Measurements from ENCODE around the gene PSTPIP1. TPM values are rescaled to one million over a fixed set of nuclear protein-coding genes. Genes with fewer than 3 reads are reported as not detected.
A peak's percentile ranks its signal among the peaks of the same experiment; 100 is the strongest.

Gene PSTPIP1
- total and polyA plus RNA-seq, 10 of the 15 experiments (the other 5 are each of a cell fraction or from before 2014, with no cell fraction given) = 0.50 to 29.3 (median 14.5) TPM

DNA sequence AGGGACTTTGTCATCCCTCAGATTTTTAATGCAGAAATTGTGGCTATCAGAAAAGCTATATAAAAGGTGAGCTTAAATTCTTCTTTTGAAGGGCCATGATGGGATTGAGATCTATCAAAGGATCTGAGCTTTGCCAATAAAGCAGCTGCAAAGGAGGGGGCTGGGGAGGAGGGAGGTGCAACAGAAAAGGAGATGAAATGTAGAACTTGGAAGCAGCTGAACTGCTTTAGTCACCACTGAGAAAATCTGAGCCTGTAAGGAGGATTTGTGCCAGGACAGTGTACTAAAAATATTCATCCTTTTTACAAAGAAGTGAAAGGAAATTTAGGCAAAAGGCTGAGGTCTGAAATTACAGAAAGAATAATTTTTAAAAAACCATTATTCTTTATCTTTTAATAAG, 65.6 kb downstream of the PSTPIP1 start:
- CTCF ChIA-PET = interaction anchor here (0.8 to 3.6 kb wide), 7 partner anchors 8 to 483 kb away, joined by 3 to 13 read pairs (median 7); no protein-coding TSS in a partner anchor
- ATAC-seq = no peak
- no peak overlapping the region for H2AFZ ChIP-seq (ENCODE audit: control insufficient read depth, low read depth, low read length)
- H3K9ac ChIP-seq (ENCODE audit: control insufficient read depth, insufficient read depth, low read length) = no peak overlapping the region
- DNase-seq (ENCODE audit: low read depth, low spot score) = no peak
- H3K4me1 ChIP-seq (ENCODE audit: control insufficient read depth, insufficient read depth, low read length) = peaks cover 12% of the 10 kb centered on the region
- POLR2A ChIA-PET = no interaction called here
- SMC1A ChIA-PET (ENCODE audit: uncharacterized antibody, unreplicated experiment) = interaction anchor here (0.8 to 2.8 kb wide), 7 partner anchors 10 to 87 kb away, joined by 3 to 22 read pairs (median 4); no protein-coding TSS in a partner anchor
- peak overlapping the region; percentile 83 for H3K4me2 ChIP-seq (ENCODE audit: control insufficient read depth, insufficient read depth)
- no peaks in the 10 kb centered on the region for H3K27me3 ChIP-seq (replicated peaks in 1 of 2; ENCODE audit: control insufficient read depth in 2 of 2, insufficient read depth in 2 of 2, low read length in 1 of 2)
- intact Hi-C loops (cut with micrococcal nuclease; ENCODE audit: unreplicated experiment) = no loop called here
- H4K20me1 ChIP-seq (ENCODE audit: control insufficient read depth, insufficient read depth) = no peaks in the 10 kb centered on the region
- no TSS peak for BruUV-seq (replicated peaks)
- H3K4me3 ChIP-seq = peak overlapping the region; percentile 50
- peak overlapping the region; percentile 55 for H3K27ac ChIP-seq (ENCODE audit: control insufficient read depth, insufficient read depth)
- no peaks in the 10 kb centered on the region for H3K9me3 ChIP-seq (replicated peaks; ENCODE audit: control insufficient read depth, insufficient read depth, low read length)
- RAD21 ChIA-PET (ENCODE audit: unreplicated experiment) = interaction anchor here (0.9 to 1.8 kb wide), 5 partner anchors 27 to 483 kb away, joined by 3 to 5 read pairs (median 4); no protein-coding TSS in a partner anchor
- TF ChIP-seq POU2F2 (IDR thresholded peaks at IDR 0.05; ENCODE audit: borderline replicate concordance, low read depth, low read length) (no peak), PML (IDR thresholded peaks at IDR 0.05; ENCODE audit: low read length) (no peak), HSF1 (IDR thresholded peaks at IDR 0.05; ENCODE audit: low read depth, low read length) (no peak), MLLT1 (IDR thresholded peaks at IDR 0.05) (no peak), MYC (IDR thresholded peaks at IDR 0.05; ENCODE audit: insufficient read depth, insufficient read length, insufficient replicate concordance, low read length, severe bottlenecking) (no peak), E2F4 (IDR thresholded peaks at IDR 0.05; ENCODE audit: low read depth, low read length) (no peak), ZNF207 (IDR thresholded peaks at IDR 0.05; ENCODE audit: borderline replicate concordance) (no peak), SP1 (IDR thresholded peaks at IDR 0.05; ENCODE audit: low read depth, low read length) (no peak), PKNOX1 (IDR thresholded peaks at IDR 0.05) (no peak)
- peaks cover 28% of the 10 kb centered on the region for H3K79me2 ChIP-seq (ENCODE audit: control insufficient read depth, insufficient read depth, low read length)
- no peaks in the 10 kb centered on the region for H3K36me3 ChIP-seq (ENCODE audit: control insufficient read depth in 2 of 2, insufficient read depth in 2 of 2, low read length in 1 of 2)
- in situ Hi-C loops (cut with MboI) = no loop called here
- no peak for FAIRE-seq
